GM10847 (cell line): ENCODE measurements around the gene SFR1.

Experiments
- POLR2A ChIP-seq: IDR thresholded peaks from 2 replicates; pipeline ENCODE4 v1.6.1; 2011; ENCODE audit not compliant: insufficient read length; ENCODE audit errors: extremely low read depth

Gene SFR1

GRCh38 chr10:104128214-104128613 lies 6.2 kb downstream of the SFR1 start:
- no peak for TF ChIP-seq POLR2A

- no peak for TF ChIP-seq POLR2A
These were observed 8.1 kb downstream of the SFR1 start for GRCh38 chr10:104130041-104130440.

GRCh38 chr10:104138131-104138530 lies 16.2 kb downstream of the SFR1 start:
- no peak for TF ChIP-seq POLR2A

GRCh38 chr10:104139221-104139620 lies 17.2 kb downstream of the SFR1 start:
- TF ChIP-seq POLR2A: no peak

GRCh38 chr10:104142081-104142480 lies 20.1 kb downstream of the SFR1 start:
- no peak for TF ChIP-seq POLR2A

GRCh38 chr10:104143829-104144228 lies 21.9 kb downstream of the SFR1 start:
- no peak for TF ChIP-seq POLR2A

- no peak for TF ChIP-seq POLR2A
These were observed 23.0 kb downstream of the SFR1 start for GRCh38 chr10:104144931-104145330.

- no peak for TF ChIP-seq POLR2A
These were observed 24.9 kb downstream of the SFR1 start for GRCh38 chr10:104146882-104147281.

- no peak for TF ChIP-seq POLR2A
These were observed 28.2 kb downstream of the SFR1 start for GRCh38 chr10:104150139-104150538.

- TF ChIP-seq POLR2A: no peak
These were observed 29.8 kb downstream of the SFR1 start for GRCh38 chr10:104151737-104152136.

- TF ChIP-seq POLR2A: no peak
These were observed 33.6 kb downstream of the SFR1 start for GRCh38 chr10:104155591-104155990.

- no peak for TF ChIP-seq POLR2A
These were observed 48.8 kb downstream of the SFR1 start for GRCh38 chr10:104170610-104171254.
